IgD-negative memory B cell (primary cell): ENCODE results near the gene CAPZB. TPM values are rescaled to one million over a fixed set of nuclear protein-coding genes. Genes with fewer than 3 reads are reported as not detected.
A peak's percentile ranks its signal among the peaks of the same experiment; 100 is the strongest.
"Not testable (repeated sequence)": the region's sequence is repeated elsewhere in the genome, so short reads cannot be mapped to it uniquely, and the experiment has no call there.

Source experiments
- H3K27ac Mint-ChIP-seq, 3 donors: one replicate each; pipeline ENCODE4 v1.8.0; 2020 to 2022; ENCODE audit warnings: mild to moderate bottlenecking in 3 of 3, mixed read lengths in 3 of 3, moderate library complexity in 1 of 3
- H3K27me3 Mint-ChIP-seq: one replicate; pipeline ENCODE4 v1.8.0; 2021; ENCODE audit warnings: mixed read lengths
- H3K36me3 Mint-ChIP-seq: one replicate; pipeline ENCODE4 v1.8.0; 2020; ENCODE audit warnings: mild to moderate bottlenecking, mixed read lengths
- H3K4me1 Mint-ChIP-seq, 3 donors: one replicate each; pipeline ENCODE4 v1.8.0; 2020 to 2022; ENCODE audit warnings: mixed read lengths in 3 of 3, mild to moderate bottlenecking in 1 of 3
- H3K4me3 Mint-ChIP-seq, 4 donors: one replicate each; pipeline ENCODE4 v1.8.0; 2020 to 2022; ENCODE audit warnings: mild to moderate bottlenecking in 4 of 4, mixed read lengths in 4 of 4, moderate library complexity in 3 of 4
- H3K9me3 Mint-ChIP-seq, 3 donors: one replicate each; pipeline ENCODE4 v1.8.0; 2020 to 2021; ENCODE audit warnings: mixed read lengths in 3 of 3, mild to moderate bottlenecking in 1 of 3
- polyA plus RNA-seq: library from polyadenylated mRNA; unstranded; fragments of 300-500 nt; fragmentation: Illumina TruSeq; gene quantifications from one replicate; pipeline ENCODE4 v1.2.3, GENCODE V29; 2021

CAPZB gene
- polyA plus RNA-seq, 1 donor from 2014 or later = 419 TPM

DNA sequence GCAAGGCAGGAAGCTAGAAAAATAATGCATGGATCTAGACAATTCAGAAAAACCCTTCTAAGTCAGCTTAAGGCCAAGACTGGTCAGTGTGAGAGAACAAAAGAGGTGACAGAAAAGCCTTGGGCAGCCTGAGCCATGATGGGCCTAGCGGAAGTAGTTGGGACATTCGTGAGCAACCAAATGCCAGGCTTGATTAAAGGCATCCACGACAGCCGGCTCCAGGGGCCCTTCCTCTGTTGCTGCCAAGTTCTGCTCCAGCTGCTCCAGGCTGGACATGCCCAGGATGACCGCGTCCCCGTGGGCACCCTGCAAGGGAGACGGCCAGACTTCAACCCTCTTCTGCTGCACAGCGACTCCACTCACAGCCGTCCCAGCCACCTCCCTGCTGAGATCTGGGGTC, 181.3 kb downstream of the CAPZB start:
- not testable (repeated sequence) for H3K27ac Mint-ChIP-seq, H3K4me1 Mint-ChIP-seq, H3K9me3 Mint-ChIP-seq, H3K27me3 Mint-ChIP-seq, H3K36me3 Mint-ChIP-seq, H3K4me3 Mint-ChIP-seq

DNA sequence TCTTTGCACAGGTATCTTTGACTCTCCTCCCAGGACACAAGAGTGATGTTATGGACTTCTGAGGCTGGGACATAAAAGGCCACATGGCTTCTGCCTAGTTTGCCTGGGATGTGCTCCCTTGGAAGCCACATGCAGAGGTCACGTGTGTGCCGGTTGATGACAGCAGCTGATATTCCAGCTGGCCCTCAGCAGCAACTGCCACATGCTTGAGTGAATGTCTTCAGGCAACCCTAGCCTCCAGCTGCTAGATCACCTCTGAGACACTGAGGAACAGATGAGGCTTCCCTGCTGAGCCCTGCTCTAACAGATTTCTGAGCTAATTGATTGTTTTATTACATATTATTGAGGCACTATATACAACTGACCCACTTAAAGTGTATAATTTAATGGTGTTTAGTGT, 185.1 kb downstream of the CAPZB start:
- Mint-ChIP-seq H3K27me3 (no peaks in the 10 kb centered on the region), H3K9me3 (peaks cover 0 to 7% (median 3%) of the 10 kb centered on the region in 3 donors), H3K36me3 (peaks cover 10% of the 10 kb centered on the region), H3K4me1 (peaks cover 0 to 4% (median 0%) of the 10 kb centered on the region in 3 donors), H3K4me3 (no peak overlapping the region), H3K27ac (no peak overlapping the region)

DNA sequence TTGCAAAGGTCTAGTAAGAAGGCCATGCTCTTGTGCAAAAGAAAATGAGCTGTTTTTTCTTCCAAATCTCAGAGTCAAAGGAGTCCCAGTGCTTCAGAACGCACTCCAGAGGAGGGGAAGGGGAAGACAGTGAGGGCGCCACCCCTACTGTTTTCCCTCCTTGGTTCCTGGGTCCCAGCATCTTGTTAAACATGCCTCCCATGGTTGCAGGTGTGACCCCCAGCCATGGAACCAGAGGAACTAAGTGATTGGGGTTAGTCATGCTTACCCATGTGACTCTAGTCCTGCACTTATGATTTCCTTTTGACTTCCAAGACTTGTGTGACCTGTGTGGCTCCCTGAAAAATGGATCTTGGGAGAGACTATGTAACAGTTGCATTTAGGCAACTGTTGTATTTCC, 190.7 kb downstream of the CAPZB start:
- Mint-ChIP-seq H3K27me3 (no peaks in the 10 kb centered on the region), H3K36me3 (peaks cover 14% of the 10 kb centered on the region), H3K4me3 (no peak overlapping the region), H3K27ac (no peak overlapping the region), H3K4me1 (no peaks in the 10 kb centered on the region), H3K9me3 (peaks cover 2 to 19% (median 12%) of the 10 kb centered on the region in 3 donors)

DNA sequence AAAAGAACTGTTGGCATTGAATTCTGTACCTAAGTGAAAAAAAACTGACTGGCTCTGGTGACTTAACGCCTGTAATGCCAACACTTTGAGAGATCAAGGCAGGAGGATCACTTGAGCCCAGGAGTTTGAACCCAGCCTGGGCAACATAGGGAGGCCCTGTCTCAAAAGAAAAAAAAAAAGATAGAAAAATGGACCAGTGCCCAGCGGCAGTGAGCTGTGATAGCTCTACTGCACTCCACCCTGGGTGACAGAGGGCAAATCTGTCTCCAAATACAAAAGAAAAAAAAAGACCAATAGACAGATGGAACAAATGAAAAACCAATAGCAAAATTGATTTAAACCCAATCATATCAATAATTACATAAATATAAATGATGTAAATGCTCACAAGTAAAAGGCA, 196.1 kb downstream of the CAPZB start:
- peaks cover 8% of the 10 kb centered on the region for H3K36me3 Mint-ChIP-seq
- H3K27me3 Mint-ChIP-seq = peaks cover 2% of the 10 kb centered on the region
- peaks cover 0 to 4% (median 2%) of the 10 kb centered on the region in 3 donors for H3K9me3 Mint-ChIP-seq
- no peak overlapping the region for H3K27ac Mint-ChIP-seq
- H3K4me3 Mint-ChIP-seq = peak overlapping the region; percentile 60 to 87 (median 67)
- H3K4me1 Mint-ChIP-seq = peaks cover 0 to 3% (median 0%) of the 10 kb centered on the region in 3 donors

Other genes starting within 250 kb of the CAPZB start
- gene EMC1, start 234.0 kb downstream of the CAPZB start, polyA plus RNA-seq = 19.5 TPM
- 34.9 TPM for gene MRTO4, start 233.7 kb downstream of the CAPZB start, polyA plus RNA-seq
- gene AKR7A3, start 196.8 kb downstream of the CAPZB start, polyA plus RNA-seq = 0.20 TPM
- 87.9 TPM for gene AKR7A2, start 173.4 kb downstream of the CAPZB start, polyA plus RNA-seq
- 12.7 TPM for gene SLC66A1, start 173.2 kb downstream of the CAPZB start, polyA plus RNA-seq
- 0.18 TPM for gene NBL1, start 158.8 kb upstream of the CAPZB start, polyA plus RNA-seq
- gene HTR6, start 179.3 kb upstream of the CAPZB start, polyA plus RNA-seq = not detected